GM23338 (cell line): ENCODE results near the gene LRP1B. TPM values are rescaled to one million over a fixed set of nuclear protein-coding genes. Genes with fewer than 3 reads are reported as not detected.

Experiments
- ATAC-seq: fragments of 200-7000 bp; cut with Tn5 transposase; 3 replicates; pipeline ENCODE4 v1.9.1; 2020
- DNase-seq: peaks from one replicate; pipeline ENCODE4 v3.0.0-alpha.2; 2015; ENCODE audit warnings: low spot score
- H2AFZ ChIP-seq: fragments of 200-600 bp; sonication (generic); 2 replicates; pipeline ENCODE4 v1.8.0; 2016; ENCODE audit warnings: antibody characterized with exemption, mild to moderate bottlenecking, moderate library complexity
- H3F3A ChIP-seq: fragments of 200-600 bp; sonication (generic); replicated peaks from 2 replicates; pipeline ENCODE4 v1.8.0; 2017; ENCODE audit warnings: antibody characterized with exemption, mixed run types, low read depth
- H3K27ac ChIP-seq: fragments of 200-600 bp; sonication (generic); 2 replicates; pipeline ENCODE4 v1.6.1; 2016; ENCODE audit warnings: low read depth
- H3K27me3 ChIP-seq: fragments of 200-600 bp; sonication (generic); 2 replicates; pipeline ENCODE4 v1.8.0; 2016; ENCODE audit warnings: mild to moderate bottlenecking, mixed run types, moderate library complexity; ENCODE audit not compliant: insufficient read depth
- H3K36me3 ChIP-seq: fragments of 200-600 bp; sonication (generic); 2 replicates; pipeline ENCODE4 v1.8.0; 2016; ENCODE audit warnings: mild to moderate bottlenecking; ENCODE audit not compliant: insufficient read depth
- H3K4me1 ChIP-seq: fragments of 200-600 bp; sonication (generic); 2 replicates; pipeline ENCODE4 v1.8.0; 2016; ENCODE audit warnings: mild to moderate bottlenecking, moderate library complexity; ENCODE audit not compliant: insufficient read depth
- H3K4me2 ChIP-seq: fragments of 200-600 bp; sonication (generic); 2 replicates; pipeline ENCODE4 v1.7.1; 2017; ENCODE audit warnings: mixed run types
- H3K4me3 ChIP-seq: fragments of 200-600 bp; sonication (generic); 2 replicates; pipeline ENCODE4 v1.6.1; 2016; ENCODE audit warnings: mixed run types
- H3K79me2 ChIP-seq: fragments of 200-600 bp; sonication (generic); replicated peaks from 2 replicates; pipeline ENCODE4 v1.8.0; 2017; ENCODE audit warnings: mild to moderate bottlenecking; ENCODE audit not compliant: insufficient read depth
- H3K9me2 ChIP-seq: fragments of 200-600 bp; sonication (generic); 2 replicates; pipeline ENCODE4 v1.8.0; 2017; ENCODE audit not compliant: insufficient read depth
- H4K20me1 ChIP-seq: fragments of 200-600 bp; sonication (generic); replicated peaks from 2 replicates; pipeline ENCODE4 v1.8.0; 2017; ENCODE audit warnings: mild to moderate bottlenecking; ENCODE audit not compliant: insufficient read depth
- H3K27ac Mint-ChIP-seq: 2 replicates; pipeline ENCODE4 v1.8.0; 2020; ENCODE audit warnings: inconsistent platforms, mild to moderate bottlenecking, moderate library complexity, mixed read lengths
- H3K27me3 Mint-ChIP-seq: 3 replicates; pipeline ENCODE4 v1.8.0; 2022; ENCODE audit warnings: low read depth, mild to moderate bottlenecking, moderate library complexity, mixed read lengths, inconsistent platforms; ENCODE audit not compliant: insufficient read depth, poor library complexity
- H3K36me3 Mint-ChIP-seq: 3 replicates; pipeline ENCODE4 v1.8.0; 2021; ENCODE audit warnings: low read depth, mild to moderate bottlenecking, inconsistent platforms, moderate library complexity, mixed read lengths
- H3K4me1 Mint-ChIP-seq: 3 replicates; pipeline ENCODE4 v1.8.0; 2020; ENCODE audit warnings: mild to moderate bottlenecking, inconsistent platforms, mixed read lengths
- H3K4me3 Mint-ChIP-seq: 3 replicates; pipeline ENCODE4 v1.8.0; 2021; ENCODE audit warnings: moderate library complexity, mild to moderate bottlenecking, inconsistent platforms, mixed read lengths
- H3K9me3 Mint-ChIP-seq: 3 replicates; pipeline ENCODE4 v1.8.0; 2020; ENCODE audit warnings: moderate library complexity, mild to moderate bottlenecking, inconsistent platforms, mixed read lengths
- CREB1 ChIP-seq: fragments of 250-450 bp; sonication (Bioruptor Pico); IDR thresholded peaks from 2 replicates; pipeline ENCODE4 v1.5.0; 2020; ENCODE audit warnings: low read depth, mild to moderate bottlenecking, moderate library complexity
- ETS1 ChIP-seq: IDR thresholded peaks from 2 replicates; pipeline ENCODE4 v1.6.1; 2016; ENCODE audit warnings: antibody characterized with exemption
- EZH2 ChIP-seq: fragments of 200-600 bp; sonication (generic); IDR thresholded peaks from one replicate; pipeline ENCODE4 v1.8.0; 2017; ENCODE audit warnings: antibody characterized with exemption, mild to moderate bottlenecking, low read depth; ENCODE audit not compliant: unreplicated experiment
- EZH2phosphoT487 ChIP-seq: fragments of 200-600 bp; sonication (generic); IDR thresholded peaks from one replicate; pipeline ENCODE4 v1.8.1; 2018; ENCODE audit warnings: antibody characterized with exemption; ENCODE audit not compliant: unreplicated experiment
- JUNB ChIP-seq: IDR thresholded peaks from one replicate; pipeline ENCODE4 v1.6.1; 2016; ENCODE audit warnings: antibody characterized with exemption; ENCODE audit not compliant: unreplicated experiment
- REST ChIP-seq: IDR thresholded peaks from one replicate; pipeline ENCODE4 v1.6.1; 2018; ENCODE audit warnings: antibody characterized with exemption; ENCODE audit not compliant: unreplicated experiment
- ZNF114 ChIP-seq: fragments of 250-450 bp; sonication (Bioruptor Pico); IDR thresholded peaks from 2 replicates; pipeline ENCODE4 v1.5.0; 2020; ENCODE audit warnings: mild to moderate bottlenecking, moderate library complexity
- ZNF462 ChIP-seq: fragments of 250-450 bp; sonication (Bioruptor Pico); IDR thresholded peaks from 2 replicates; pipeline ENCODE4 v1.5.0; 2020; ENCODE audit warnings: mild to moderate bottlenecking, moderate library complexity
- polyA plus RNA-seq: library from polyadenylated mRNA; unstranded; fragments of >200 nt; fragmentation: Nextera tagmentation; extraction: Ambion mirVana; gene quantifications from 2 replicates; pipeline ENCODE4 v1.2.1, GENCODE V29; 2016
- total RNA-seq: library from RNA; depleted of rRNA; stranded (reverse); fragments of >200 nt; shearing (Covaris generic); gene quantifications from 2 replicates; pipeline ENCODE4 v1.2.3, GENCODE V29; 2014

The LRP1B gene
- total and polyA plus RNA-seq, 2 experiments from 2014 or later = 0.15 to 0.97 TPM

GRCh38 chr2:142061733-142062132, 69.1 kb downstream of the LRP1B start:
- DNase-seq (no peak), ATAC-seq (no peak)
- no peaks in the 10 kb centered on the region for H3K27me3 Mint-ChIP-seq
- Histone ChIP-seq H3K9me2 (no peaks in the 10 kb centered on the region), H4K20me1 (no peaks in the 10 kb centered on the region), H3K4me1 (no peaks in the 10 kb centered on the region), H3K4me2 (no peak overlapping the region), H3K27ac (no peak overlapping the region), H3F3A (no peaks in the 10 kb centered on the region), H3K4me3 (no peak overlapping the region), H3K79me2 (no peaks in the 10 kb centered on the region), H3K36me3 (no peaks in the 10 kb centered on the region), H2AFZ (no peak overlapping the region), H3K27me3 (no peaks in the 10 kb centered on the region)
- TF ChIP-seq EZH2 (no peak), EZH2phosphoT487 (no peak), CREB1 (CRISPR knock-in tag) (no peak)
- H3K9me3 Mint-ChIP-seq = no peaks in the 10 kb centered on the region
- H3K4me3 Mint-ChIP-seq = no peak overlapping the region
- H3K27ac Mint-ChIP-seq = no peak overlapping the region
- H3K4me1 Mint-ChIP-seq = no peaks in the 10 kb centered on the region
- no peaks in the 10 kb centered on the region for H3K36me3 Mint-ChIP-seq

GRCh38 chr2:142058149-142058548, 72.7 kb downstream of the LRP1B start:
- ATAC-seq (no peak), DNase-seq (no peak)
- no peak overlapping the region for H3K4me3 Mint-ChIP-seq
- Histone ChIP-seq H3K4me3 (no peak overlapping the region), H3K79me2 (no peaks in the 10 kb centered on the region), H3K27me3 (no peaks in the 10 kb centered on the region), H3K36me3 (no peaks in the 10 kb centered on the region), H3K9me2 (no peaks in the 10 kb centered on the region), H3K4me1 (no peaks in the 10 kb centered on the region), H3K4me2 (no peak overlapping the region), H2AFZ (no peak overlapping the region), H3F3A (no peaks in the 10 kb centered on the region), H3K27ac (no peak overlapping the region), H4K20me1 (no peaks in the 10 kb centered on the region)
- H3K4me1 Mint-ChIP-seq = no peaks in the 10 kb centered on the region
- no peaks in the 10 kb centered on the region for H3K9me3 Mint-ChIP-seq
- H3K36me3 Mint-ChIP-seq = no peaks in the 10 kb centered on the region
- no peak for TF ChIP-seq CREB1 (CRISPR knock-in tag)
- no peak for TF ChIP-seq EZH2phosphoT487
- TF ChIP-seq ZNF114 (CRISPR knock-in tag) = no peak
- TF ChIP-seq REST = no peak
- TF ChIP-seq ETS1 = no peak
- TF ChIP-seq ZNF462 = no peak
- no peak for TF ChIP-seq EZH2
- no peak for TF ChIP-seq JUNB
- H3K27ac Mint-ChIP-seq = no peak overlapping the region
- H3K27me3 Mint-ChIP-seq = no peaks in the 10 kb centered on the region
